ENCODE results near the gene FOXP4.

The FOXP4 gene

GRCh38 chr6:41543087-41543486 is 3.1 kb upstream of the FOXP4 start:
- H3K27ac ChIP-seq, result no peak overlapping the region
- TF ChIP-seq, protein P1, sequence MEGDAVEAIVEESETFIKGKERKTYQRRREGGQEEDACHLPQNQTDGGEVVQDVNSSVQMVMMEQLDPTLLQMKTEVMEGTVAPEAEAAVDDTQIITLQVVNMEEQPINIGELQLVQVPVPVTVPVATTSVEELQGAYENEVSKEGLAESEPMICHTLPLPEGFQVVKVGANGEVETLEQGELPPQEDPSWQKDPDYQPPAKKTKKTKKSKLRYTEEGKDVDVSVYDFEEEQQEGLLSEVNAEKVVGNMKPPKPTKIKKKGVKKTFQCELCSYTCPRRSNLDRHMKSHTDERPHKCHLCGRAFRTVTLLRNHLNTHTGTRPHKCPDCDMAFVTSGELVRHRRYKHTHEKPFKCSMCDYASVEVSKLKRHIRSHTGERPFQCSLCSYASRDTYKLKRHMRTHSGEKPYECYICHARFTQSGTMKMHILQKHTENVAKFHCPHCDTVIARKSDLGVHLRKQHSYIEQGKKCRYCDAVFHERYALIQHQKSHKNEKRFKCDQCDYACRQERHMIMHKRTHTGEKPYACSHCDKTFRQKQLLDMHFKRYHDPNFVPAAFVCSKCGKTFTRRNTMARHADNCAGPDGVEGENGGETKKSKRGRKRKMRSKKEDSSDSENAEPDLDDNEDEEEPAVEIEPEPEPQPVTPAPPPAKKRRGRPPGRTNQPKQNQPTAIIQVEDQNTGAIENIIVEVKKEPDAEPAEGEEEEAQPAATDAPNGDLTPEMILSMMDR (conservative IDR thresholded peaks at IDR 0.05), result no peak
- no peak for TF ChIP-seq ZFX (IDR thresholded peaks at IDR 0.05)

GRCh38 chr6:41545247-41545702 is 906 bp upstream of the FOXP4 start:
- H3K27ac ChIP-seq, result peak overlapping the region; percentile 92
- no peak for TF ChIP-seq ZFX (IDR thresholded peaks at IDR 0.05)
- TF ChIP-seq, protein P1 (conservative IDR thresholded peaks at IDR 0.05), result no peak

- peak; percentile 88 for TF ChIP-seq ZFX (IDR thresholded peaks at IDR 0.05)
- TF ChIP-seq, protein P1 (conservative IDR thresholded peaks at IDR 0.05), result no peak
- peak overlapping the region; percentile 92 for H3K27ac ChIP-seq
These were observed 289 bp downstream of the FOXP4 start for GRCh38 chr6:41546475-41546865.

- TF ChIP-seq ZFX (IDR thresholded peaks at IDR 0.05), result peak; percentile 80; the same call in 1 of the 2 replicates
- TF ChIP-seq, protein P1 (conservative IDR thresholded peaks at IDR 0.05), result no peak
- peak overlapping the region; percentile 92 for H3K27ac ChIP-seq
These were observed 951 bp downstream of the FOXP4 start for GRCh38 chr6:41546866-41547798.

- peak overlapping the region; percentile 92; the same call in 1 of the 2 replicates for H3K27ac ChIP-seq
- TF ChIP-seq ZFX (IDR thresholded peaks at IDR 0.05), result no peak
- TF ChIP-seq, protein P1 (conservative IDR thresholded peaks at IDR 0.05), result no peak
These were observed 1.6 kb downstream of the FOXP4 start for GRCh38 chr6:41547799-41548097.

DNA sequence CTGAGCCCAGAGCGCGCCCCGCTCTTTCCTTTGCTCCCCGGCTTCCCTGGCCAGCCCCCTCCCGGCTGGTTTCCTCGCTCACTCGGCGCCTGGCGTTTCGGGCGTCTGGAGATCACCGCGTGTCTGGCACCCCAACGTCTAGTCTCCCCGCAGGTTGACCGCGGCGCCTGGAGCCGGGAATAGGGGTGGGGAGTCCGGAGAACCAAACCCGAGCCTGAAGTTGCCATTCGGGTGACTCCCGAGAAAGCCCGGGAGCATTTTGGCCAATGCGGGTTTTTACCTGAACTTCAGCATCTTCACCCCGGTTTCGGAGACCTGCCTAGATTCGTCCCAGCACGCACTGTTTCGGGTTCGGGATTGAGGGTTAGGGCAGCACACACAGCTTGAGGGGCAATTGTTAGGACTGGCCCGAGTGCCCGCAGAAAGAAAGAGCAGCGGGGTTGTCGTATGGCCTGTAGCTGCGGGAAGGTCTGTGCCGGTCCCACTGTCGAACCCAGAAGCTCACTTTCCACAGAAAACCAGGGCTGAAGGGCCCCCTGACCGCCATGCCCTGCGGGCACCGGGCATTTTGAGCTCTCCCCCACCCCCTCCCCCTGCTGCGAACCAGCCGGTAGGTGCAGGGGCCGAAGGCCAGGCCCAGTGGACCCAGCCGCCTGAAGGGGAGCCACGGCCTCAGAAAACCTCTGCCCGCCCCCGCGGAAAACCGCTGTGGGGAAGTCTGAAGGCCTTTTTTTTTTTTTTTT is 2.1 kb downstream of the FOXP4 start:
- no peak overlapping the region for H3K27ac ChIP-seq
- TF ChIP-seq, protein P1 (conservative IDR thresholded peaks at IDR 0.05), result no peak
- TF ChIP-seq ZFX (IDR thresholded peaks at IDR 0.05), result no peak
